Upper lobe of left lung (tissue), 4 donors: ENCODE measurements around the gene ANKRD60.

Source experiments
- POLR2A ChIP-seq, 4 donors: fragments of 450-650 bp; IDR thresholded peaks; one replicate each; pipeline ENCODE4 v1.5.1; 2016 to 2017; ENCODE audit warnings: antibody characterized with exemption in 4 of 4, mild to moderate bottlenecking in 2 of 4
- POLR2AphosphoS5 ChIP-seq, 2 donors: sonication (generic); formaldehyde crosslinking; IDR thresholded peaks; one replicate each; pipeline ENCODE4 v1.5.1; 2017; ENCODE audit warnings: antibody characterized with exemption in 2 of 2
- TF ChIP-seq, protein P1 (sequence below), 6 experiments: fragments of 450-650 bp in 4 of 6; fragments of 200-600 bp in 2 of 6; sonication (generic) in 2 of 6; IDR thresholded peaks; one replicate each; pipeline ENCODE4 v1.5.1; 2016 to 2019; ENCODE audit warnings: antibody characterized with exemption in 6 of 6

DNA sequence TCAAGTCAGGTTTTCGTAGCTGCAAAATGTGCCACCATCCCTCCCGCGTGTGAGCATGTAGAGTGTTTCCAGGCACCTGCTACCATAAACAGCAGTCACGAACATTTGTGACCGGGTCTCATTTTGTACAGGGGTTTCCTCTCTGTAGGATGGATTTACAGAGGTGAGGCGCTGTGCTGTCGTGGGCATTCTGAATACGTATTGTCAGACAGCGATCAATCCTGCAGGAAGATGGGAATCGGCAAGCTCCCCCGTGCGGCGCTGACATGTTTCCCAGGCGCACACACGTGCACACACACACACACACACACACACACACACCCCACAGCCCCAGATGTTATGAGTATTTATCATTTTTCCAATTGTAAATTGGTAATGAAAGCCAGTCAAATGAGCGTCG lies 15.8 kb downstream of the ANKRD60 start:
- TF ChIP-seq, protein P1, sequence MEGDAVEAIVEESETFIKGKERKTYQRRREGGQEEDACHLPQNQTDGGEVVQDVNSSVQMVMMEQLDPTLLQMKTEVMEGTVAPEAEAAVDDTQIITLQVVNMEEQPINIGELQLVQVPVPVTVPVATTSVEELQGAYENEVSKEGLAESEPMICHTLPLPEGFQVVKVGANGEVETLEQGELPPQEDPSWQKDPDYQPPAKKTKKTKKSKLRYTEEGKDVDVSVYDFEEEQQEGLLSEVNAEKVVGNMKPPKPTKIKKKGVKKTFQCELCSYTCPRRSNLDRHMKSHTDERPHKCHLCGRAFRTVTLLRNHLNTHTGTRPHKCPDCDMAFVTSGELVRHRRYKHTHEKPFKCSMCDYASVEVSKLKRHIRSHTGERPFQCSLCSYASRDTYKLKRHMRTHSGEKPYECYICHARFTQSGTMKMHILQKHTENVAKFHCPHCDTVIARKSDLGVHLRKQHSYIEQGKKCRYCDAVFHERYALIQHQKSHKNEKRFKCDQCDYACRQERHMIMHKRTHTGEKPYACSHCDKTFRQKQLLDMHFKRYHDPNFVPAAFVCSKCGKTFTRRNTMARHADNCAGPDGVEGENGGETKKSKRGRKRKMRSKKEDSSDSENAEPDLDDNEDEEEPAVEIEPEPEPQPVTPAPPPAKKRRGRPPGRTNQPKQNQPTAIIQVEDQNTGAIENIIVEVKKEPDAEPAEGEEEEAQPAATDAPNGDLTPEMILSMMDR (IDR thresholded peaks at IDR 0.05), result no peak
- TF ChIP-seq POLR2AphosphoS5 (IDR thresholded peaks at IDR 0.05) (no peak), POLR2A (IDR thresholded peaks at IDR 0.05) (no peak)
